WTC11 (cell line): Measurements from ENCODE around the gene FOXJ3.

Experiments
- CTCF ChIP-seq: fragments of 200-600 bp; IDR thresholded peaks from 2 replicates; pipeline ENCODE4 v1.8.0; 2022; ENCODE audit warnings: antibody characterized with exemption
- SMAD4 ChIP-seq: sonication (generic); formaldehyde crosslinking; IDR thresholded peaks from 2 replicates; pipeline ENCODE4 v1.8.0; 2022; ENCODE audit warnings: mild to moderate bottlenecking, missing genetic modification reagents

- no peak for TF ChIP-seq SMAD4 (CRISPR knock-in tag)
- TF ChIP-seq CTCF = no peak
Measured at GRCh38 chr1:42152907-42153600, 182.0 kb downstream of the FOXJ3 start, which contains the start of gene GUCA2B.
